Keratinocyte (primary cell): ENCODE measurements around the gene ALG12. TPM values are rescaled to one million over a fixed set of nuclear protein-coding genes. Genes with fewer than 3 reads are reported as not detected.

Source experiments
- DNase-seq: peaks from one replicate; pipeline ENCODE4 v3.0.0-alpha.2; 2011; ENCODE audit warnings: low read depth, missing footprints, low spot score
- FAIRE-seq: peaks from 2 replicates; lab custom pipeline; 2011; peaks lifted over from hg19 to GRCh38; lab: Jason Lieb, UNC
- H2AFZ ChIP-seq: 2 replicates; pipeline ENCODE4 v1.6.0; 2012; ENCODE audit warnings: low read length, control low read depth, inconsistent platforms; ENCODE audit not compliant: control insufficient read depth
- H3K27ac ChIP-seq: 2 replicates; pipeline ENCODE4 v1.5.1; 2011; ENCODE audit warnings: low read length; ENCODE audit not compliant: control insufficient read depth, insufficient read depth
- H3K27me3 ChIP-seq: 3 replicates; pipeline ENCODE4 v1.6.0; 2011; ENCODE audit warnings: low read length; ENCODE audit not compliant: control insufficient read depth, insufficient read depth; ENCODE audit errors: extremely low read depth
- H3K36me3 ChIP-seq, 2 experiments: 2 replicates in 1 of 2; 3 replicates in 1 of 2; pipeline ENCODE4 v1.5.1; 2011; ENCODE audit warnings: low read length in 2 of 2, mild to moderate bottlenecking in 1 of 2; ENCODE audit not compliant: control insufficient read depth in 2 of 2, insufficient read depth in 2 of 2; ENCODE audit errors: extremely low read depth in 1 of 2
- H3K4me1 ChIP-seq: 3 replicates; pipeline ENCODE4 v1.5.1; 2011; ENCODE audit warnings: low read length; ENCODE audit not compliant: control insufficient read depth, insufficient read depth; ENCODE audit errors: extremely low read depth
- H3K4me2 ChIP-seq: 3 replicates; pipeline ENCODE4 v1.6.0; 2011; ENCODE audit warnings: low read depth, low read length; ENCODE audit not compliant: control insufficient read depth, insufficient read depth; ENCODE audit errors: extremely low read depth
- H3K4me3 ChIP-seq, 3 experiments: fragments of 200-600 bp in 1 of 3; sonication (generic) in 1 of 3; 2 replicates in 2 of 3; 3 replicates in 1 of 3; pipeline ENCODE4 v1.5.1; 2011 to 2016; ENCODE audit warnings: low read length in 3 of 3, mild to moderate bottlenecking in 3 of 3, control low read depth in 2 of 3, inconsistent platforms in 1 of 3, low read depth in 1 of 3, mixed read lengths in 1 of 3, mixed run types in 1 of 3, moderate library complexity in 1 of 3; ENCODE audit not compliant: control insufficient read depth in 2 of 3, insufficient read depth in 2 of 3; ENCODE audit errors: extremely low read depth in 1 of 3
- H3K79me2 ChIP-seq: 2 replicates; pipeline ENCODE4 v1.6.0; 2012; ENCODE audit warnings: low read length; ENCODE audit not compliant: control insufficient read depth, insufficient read depth
- H3K9ac ChIP-seq: 3 replicates; pipeline ENCODE4 v1.6.0; 2011; ENCODE audit warnings: low read length; ENCODE audit not compliant: control insufficient read depth, insufficient read depth; ENCODE audit errors: extremely low read depth
- H3K9me1 ChIP-seq: 3 replicates; pipeline ENCODE4 v1.6.0; 2011; ENCODE audit warnings: low read length; ENCODE audit not compliant: control insufficient read depth, insufficient read depth; ENCODE audit errors: extremely low read depth
- H3K9me3 ChIP-seq: 2 replicates; pipeline ENCODE4 v1.5.1; 2012; ENCODE audit warnings: low read depth, low read length; ENCODE audit not compliant: control insufficient read depth
- H4K20me1 ChIP-seq: 3 replicates; pipeline ENCODE4 v1.6.0; 2011; ENCODE audit warnings: low read length; ENCODE audit not compliant: control insufficient read depth, insufficient read depth; ENCODE audit errors: extremely low read depth
- CTCF ChIP-seq, 3 experiments: IDR thresholded peaks in 1 of 3; conservative IDR thresholded peaks in 1 of 3; optimal IDR thresholded peaks in 1 of 3; 2 replicates in 2 of 3; 3 replicates in 1 of 3; pipeline versions ENCODE3 to v1.5.1; 2011; ENCODE audit warnings: low read length in 3 of 3, mild to moderate bottlenecking in 3 of 3, moderate library complexity in 2 of 3, control low read depth in 1 of 3, inconsistent platforms in 1 of 3; ENCODE audit not compliant: insufficient read depth in 2 of 3; ENCODE audit errors: extremely low read depth in 1 of 3
- EZH2 ChIP-seq: IDR thresholded peaks from one replicate; pipeline ENCODE4 v1.6.1; 2012; ENCODE audit warnings: inconsistent platforms, mild to moderate bottlenecking, low read length, moderate library complexity
- dilution Hi-C: fragments of 300-500 bp; cut with MboI; formaldehyde crosslinking; loops from one replicate; pipeline ENCODE4 v1.7.0; 2020; ENCODE audit warnings: low sequenced_read_pairs; ENCODE audit not compliant: extremely low pct_ligation_motif_present
- polyA plus RNA-seq, 5 experiments: library from polyadenylated mRNA; depleted of rRNA in 3 of 5; stranded (reverse) in 3 of 5; stranded (forward) in 1 of 5; unstranded in 1 of 5; fragments of >200 nt; gene quantifications; 1 replicate in 1 of 5; 2 replicates in 3 of 5; 3 replicates in 1 of 5; pipeline versions ENCODE4 v1.2.1 to v1.2.3, GENCODE V29; 2011 to 2012; ENCODE audit warnings: missing spikeins in 2 of 5, low read depth in 1 of 5, low replicate concordance in 1 of 5

The ALG12 gene
- polyA plus RNA-seq, 1 donor (not counting 4 experiments of a cell fraction or from before 2014, with no cell fraction given): 6.3 TPM

- peak overlapping the region; percentile 82 for H3K4me2 ChIP-seq
- peak overlapping the region; percentile 88 for H3K9ac ChIP-seq
- peaks cover 10 to 16% of the 10 kb centered on the region in 2 experiments for H3K36me3 ChIP-seq
- peaks cover 18% of the 10 kb centered on the region for H3K4me1 ChIP-seq
- H3K9me3 ChIP-seq: no peaks in the 10 kb centered on the region
- peak overlapping the region; percentile 65 to 79 (median 76) for H3K4me3 ChIP-seq
- dilution Hi-C loops: no loop called here
- no peaks in the 10 kb centered on the region for H3K27me3 ChIP-seq
- peak overlapping the region; percentile 81 for H3K27ac ChIP-seq
- DNase-seq: no peak
- peaks cover 6% of the 10 kb centered on the region for H4K20me1 ChIP-seq
- TF ChIP-seq CTCF (optimal IDR thresholded peaks at IDR 0.05 in 1 of 3, IDR thresholded peaks at IDR 0.05 in 1 of 3, conservative IDR thresholded peaks at IDR 0.05 in 1 of 3; ENCODE audit: extremely low read depth in 1 of 3, insufficient read depth in 2 of 3, low read length in 3 of 3) (no peak), EZH2 (no peak)
- no peak overlapping the region for H2AFZ ChIP-seq
- no peak for FAIRE-seq
- H3K79me2 ChIP-seq: peaks cover 23% of the 10 kb centered on the region
- no peaks in the 10 kb centered on the region for H3K9me1 ChIP-seq
Measured at GRCh38 chr22:49961005-49961600, 42.9 kb upstream of the ALG12 start.

DNA sequence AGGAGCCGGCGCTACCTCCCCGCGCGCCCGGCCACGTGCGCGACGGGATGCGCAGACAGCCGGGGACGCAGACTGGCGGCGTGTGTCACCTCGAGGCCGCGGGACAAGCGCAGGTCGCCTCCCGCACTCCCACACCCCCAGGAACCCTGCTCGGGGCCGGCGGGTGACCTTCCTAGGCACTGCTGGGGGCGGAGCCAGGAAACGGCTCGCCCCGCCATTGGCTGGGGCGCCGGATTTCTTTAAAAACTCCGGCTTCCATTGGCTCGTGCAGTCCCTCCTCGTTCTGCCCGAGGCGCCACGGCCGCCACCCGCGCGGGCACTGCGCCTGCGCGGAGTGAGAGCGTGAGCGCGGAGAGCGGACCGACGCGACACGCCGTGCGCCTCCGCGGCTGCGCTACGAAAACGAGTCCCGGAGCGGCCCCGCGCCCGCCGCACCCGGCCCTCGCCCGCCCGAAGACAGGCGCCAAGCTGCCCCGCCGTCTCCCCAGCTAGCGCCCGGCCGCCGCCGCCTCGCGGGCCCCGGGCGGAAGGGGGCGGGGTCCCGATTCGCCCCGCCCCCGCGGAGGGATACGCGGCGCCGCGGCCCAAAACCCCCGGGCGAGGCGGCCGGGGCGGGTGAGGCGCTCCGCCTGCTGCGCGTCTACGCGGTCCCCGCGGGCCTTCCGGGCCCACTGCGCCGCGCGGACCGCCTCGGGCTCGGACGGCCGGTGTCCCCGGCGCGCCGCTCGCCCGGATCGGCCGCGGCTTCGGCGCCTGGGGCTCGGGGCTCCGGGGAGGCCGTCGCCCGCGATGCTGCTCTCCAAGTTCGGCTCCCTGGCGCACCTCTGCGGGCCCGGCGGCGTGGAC, 42.1 kb upstream of the ALG12 start, which contains the start of gene PIM3:
PIM3 (plus strand) TSS at position 614 of the 846 bp plus-strand sequence; CDS start at position 790, 176 bp downstream.
- peaks cover 18% of the 10 kb centered on the region for H3K4me1 ChIP-seq
- dilution Hi-C loops: no loop called here
- peak within 1 kb of the TSS; percentile 66 to 79 (median 76) for H3K4me3 ChIP-seq
- FAIRE-seq (no peak), DNase-seq (peak; percentile 74)
- peaks cover 6% of the 10 kb centered on the region for H4K20me1 ChIP-seq
- H3K9me1 ChIP-seq: no peaks in the 10 kb centered on the region
- H3K79me2 ChIP-seq: peaks cover 23% of the 10 kb centered on the region
- no peaks in the 10 kb centered on the region for H3K9me3 ChIP-seq
- TF ChIP-seq CTCF (optimal IDR thresholded peaks at IDR 0.05 in 1 of 3, IDR thresholded peaks at IDR 0.05 in 1 of 3, conservative IDR thresholded peaks at IDR 0.05 in 1 of 3; ENCODE audit: extremely low read depth in 1 of 3, insufficient read depth in 2 of 3, low read length in 3 of 3) (no peak), EZH2 (no peak)
- H3K4me2 ChIP-seq: peak within 1 kb of the TSS; percentile 82
- H2AFZ ChIP-seq: peak within 1 kb of the TSS; percentile 53
- peak within 1 kb of the TSS; percentile 81 for H3K27ac ChIP-seq
- H3K9ac ChIP-seq: peak within 1 kb of the TSS; percentile 88
- no peaks in the 10 kb centered on the region for H3K27me3 ChIP-seq
- H3K36me3 ChIP-seq: peaks cover 10 to 16% of the 10 kb centered on the region in 2 experiments
